Cerebellar cortex (tissue), 1 donor: ENCODE results near the gene COL18A1.
A peak's percentile ranks its signal among the peaks of the same experiment; 100 is the strongest.
"Not testable (repeated sequence)": the region's sequence is repeated elsewhere in the genome, so short reads cannot be mapped to it uniquely, and the experiment has no call there.

Experiments
- DNase-seq: peaks from one replicate; pipeline ENCODE4 v3.0.0-alpha.2; 2015; ENCODE audit warnings: low spot score

Gene COL18A1

DNA sequence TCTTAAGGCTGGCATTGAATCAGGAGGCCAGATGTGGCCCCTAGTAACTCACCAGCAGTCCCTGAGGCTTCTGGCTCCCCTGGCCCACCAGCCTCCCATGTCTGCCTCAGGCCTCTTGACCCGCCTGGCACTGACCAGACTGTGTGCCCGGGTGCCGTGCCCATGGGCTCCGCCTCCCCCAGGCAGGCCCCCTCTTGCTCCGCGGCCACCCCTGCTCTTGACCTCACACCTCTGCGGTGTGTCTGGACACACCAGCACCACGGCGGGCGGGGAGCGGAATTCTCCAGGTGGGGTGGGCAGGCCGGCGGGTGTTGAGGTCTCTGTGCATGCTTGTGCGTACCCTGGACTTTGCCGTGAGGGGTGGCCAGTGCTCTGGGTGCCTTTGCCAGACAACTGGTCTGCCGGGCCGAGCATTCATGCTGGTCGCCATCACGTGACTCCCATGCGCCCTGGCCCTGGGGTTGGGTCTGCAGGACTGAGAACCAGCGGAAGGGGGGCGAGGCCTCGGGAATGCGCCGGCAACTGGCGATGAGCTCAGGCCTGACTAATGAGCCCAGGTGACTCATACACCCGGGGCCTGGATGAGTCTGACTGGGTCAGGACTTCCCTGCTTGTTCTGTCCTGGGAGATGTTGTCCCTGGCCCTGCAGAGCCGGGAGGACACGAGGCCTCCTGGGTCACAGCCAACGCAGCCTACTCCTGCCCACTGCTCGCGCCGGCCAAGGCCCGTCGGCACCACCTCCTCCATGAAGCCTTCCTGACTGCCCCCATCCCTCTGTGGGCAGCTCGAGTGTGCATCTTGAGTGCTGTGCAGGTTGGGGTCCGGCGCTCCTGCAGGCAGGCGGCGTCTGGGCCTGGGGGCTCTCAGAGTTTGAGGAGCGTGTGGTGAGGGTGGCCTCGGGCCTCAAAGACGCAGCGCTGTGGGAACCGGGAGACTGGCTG is 22.6 kb downstream of the COL18A1 start:
- no peak for DNase-seq

GRCh38 chr21:45428534-45428933 is 23.6 kb downstream of the COL18A1 start:
- no peak for DNase-seq

DNA sequence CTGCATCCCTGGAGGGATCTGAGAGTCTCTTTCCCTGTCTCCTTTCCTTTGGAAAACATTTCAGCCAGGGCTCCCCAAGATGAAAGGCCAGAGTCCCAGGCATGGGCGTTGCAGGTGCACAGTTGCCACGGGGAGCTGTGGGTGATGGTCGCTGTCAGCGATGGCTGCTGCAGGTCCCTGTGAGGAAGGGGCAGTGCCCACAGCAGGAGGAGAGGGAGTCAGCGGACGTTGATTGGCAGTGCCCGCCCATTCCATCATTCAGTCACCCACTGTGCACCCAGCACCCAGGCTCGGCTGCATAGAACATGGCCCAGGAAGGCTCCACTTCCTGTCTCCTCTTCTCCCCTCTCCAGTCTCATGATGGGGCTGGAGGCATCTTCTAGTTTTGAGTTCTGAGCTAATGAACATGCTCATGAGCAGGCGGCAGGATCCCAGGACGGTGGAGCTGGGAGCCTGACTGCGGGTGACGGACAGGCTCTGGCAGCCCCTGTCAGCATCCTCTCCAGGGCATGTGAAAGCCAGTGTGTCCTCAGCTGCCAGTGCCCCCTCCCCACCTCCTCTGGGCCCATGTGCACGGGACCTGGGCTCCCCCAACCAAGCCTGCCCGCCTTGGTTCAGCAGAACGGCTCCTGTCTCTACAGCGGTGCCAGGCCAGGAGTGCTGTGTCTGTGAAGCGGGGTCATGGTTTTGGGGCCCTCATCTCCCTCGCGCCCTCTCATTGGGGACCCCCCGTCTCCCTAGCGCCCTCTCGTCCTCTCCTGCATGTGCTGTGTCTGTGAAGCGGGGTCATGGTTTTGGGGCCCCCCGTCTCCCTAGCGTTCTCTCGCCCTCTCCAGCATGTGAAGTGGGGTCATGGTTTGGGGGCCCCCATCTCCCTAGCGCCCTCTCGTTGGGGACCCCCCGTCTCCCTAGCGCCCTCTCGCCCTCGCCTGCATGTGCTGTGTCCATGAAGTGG is 24.5 kb downstream of the COL18A1 start:
- no peak for DNase-seq

DNA sequence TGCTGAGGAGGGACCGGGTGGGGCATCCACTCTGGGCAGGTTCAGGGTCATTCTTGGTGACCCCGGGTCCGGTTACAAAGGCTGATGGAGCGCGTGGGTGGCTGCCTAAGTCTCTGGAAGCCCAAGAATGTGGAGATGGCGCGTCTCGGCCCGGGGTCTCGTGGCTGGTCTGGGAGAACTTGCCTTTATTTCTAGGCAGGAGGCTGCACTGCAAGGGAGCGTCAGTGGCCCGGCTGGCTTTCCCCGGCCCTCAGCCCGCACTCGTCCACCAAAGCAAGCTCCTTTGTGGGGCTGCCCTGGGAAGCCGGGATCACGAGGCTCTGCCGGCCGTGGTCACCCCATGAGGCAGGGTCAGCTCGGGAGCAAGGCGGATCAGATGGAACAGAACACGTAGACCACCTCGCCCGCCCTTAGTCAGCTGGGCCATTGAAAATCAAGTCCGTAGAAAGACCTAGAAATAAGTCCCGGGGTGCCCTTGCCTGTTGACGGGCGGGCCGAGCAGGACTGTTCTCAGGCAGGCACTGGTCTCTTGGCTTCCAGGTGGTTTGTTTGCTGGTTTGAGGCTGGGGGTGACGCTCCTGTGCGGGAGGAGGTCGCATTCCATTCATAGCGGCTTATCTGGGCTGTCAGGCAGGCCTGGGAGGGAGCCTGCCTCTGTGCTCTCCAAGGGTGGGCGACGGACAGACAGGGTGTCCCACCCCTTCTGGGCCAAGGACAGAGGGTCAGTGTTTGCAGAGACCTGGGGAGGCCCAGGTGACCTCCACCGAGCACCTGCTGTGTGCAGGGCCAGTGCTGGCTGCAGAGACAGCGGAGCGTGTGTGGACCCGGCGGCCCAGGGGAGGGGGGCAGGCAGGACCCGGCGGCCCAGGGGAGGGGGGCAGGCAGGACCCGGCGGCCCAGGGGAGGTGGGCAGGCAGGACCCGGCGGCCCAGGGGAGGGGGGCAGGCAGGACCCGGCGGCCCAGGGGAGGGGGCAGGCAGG is 25.8 kb downstream of the COL18A1 start:
- DNase-seq: no peak

- no peak for DNase-seq
Observed at GRCh38 chr21:45431781-45432572, 27.0 kb downstream of the COL18A1 start.

DNA sequence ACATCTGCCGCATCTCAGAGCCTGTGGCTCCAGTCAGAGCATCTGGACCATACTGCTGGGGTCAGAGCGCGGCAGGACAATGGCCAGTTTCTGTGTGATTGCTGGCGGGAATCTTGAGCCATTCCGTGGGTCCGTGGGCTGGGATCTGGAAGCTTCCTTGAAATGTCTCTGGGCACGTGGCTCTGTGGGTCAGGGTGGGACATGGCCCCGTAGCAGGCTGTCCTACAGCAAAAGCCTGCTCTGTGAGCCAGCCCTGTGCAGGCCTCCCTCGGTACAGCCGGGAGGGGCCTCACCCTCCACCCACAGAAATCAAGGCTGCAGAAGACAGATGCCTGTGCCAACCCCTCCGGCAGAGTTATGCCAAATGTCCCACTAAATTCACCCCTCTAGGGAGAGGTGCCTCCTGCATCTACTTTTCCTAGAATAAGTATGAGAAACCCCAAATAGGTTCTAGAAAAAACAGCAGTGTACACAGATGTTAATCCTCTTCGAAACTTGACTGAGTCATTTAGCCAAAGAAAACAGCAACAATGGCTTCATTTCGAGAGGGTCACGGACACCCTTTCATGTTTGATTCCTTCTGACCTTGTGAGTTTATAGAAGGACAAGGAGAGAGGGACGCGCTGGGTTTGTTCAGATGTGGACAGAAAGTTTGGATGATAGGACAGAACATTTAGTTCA is 27.8 kb downstream of the COL18A1 start:
- DNase-seq: no peak

GRCh38 chr21:45433301-45433700 is 28.3 kb downstream of the COL18A1 start:
- DNase-seq: no peak

GRCh38 chr21:45433911-45434644 is 29.1 kb downstream of the COL18A1 start:
- no peak for DNase-seq

- DNase-seq: no peak
Observed at GRCh38 chr21:45434645-45435217, 29.8 kb downstream of the COL18A1 start.

DNA sequence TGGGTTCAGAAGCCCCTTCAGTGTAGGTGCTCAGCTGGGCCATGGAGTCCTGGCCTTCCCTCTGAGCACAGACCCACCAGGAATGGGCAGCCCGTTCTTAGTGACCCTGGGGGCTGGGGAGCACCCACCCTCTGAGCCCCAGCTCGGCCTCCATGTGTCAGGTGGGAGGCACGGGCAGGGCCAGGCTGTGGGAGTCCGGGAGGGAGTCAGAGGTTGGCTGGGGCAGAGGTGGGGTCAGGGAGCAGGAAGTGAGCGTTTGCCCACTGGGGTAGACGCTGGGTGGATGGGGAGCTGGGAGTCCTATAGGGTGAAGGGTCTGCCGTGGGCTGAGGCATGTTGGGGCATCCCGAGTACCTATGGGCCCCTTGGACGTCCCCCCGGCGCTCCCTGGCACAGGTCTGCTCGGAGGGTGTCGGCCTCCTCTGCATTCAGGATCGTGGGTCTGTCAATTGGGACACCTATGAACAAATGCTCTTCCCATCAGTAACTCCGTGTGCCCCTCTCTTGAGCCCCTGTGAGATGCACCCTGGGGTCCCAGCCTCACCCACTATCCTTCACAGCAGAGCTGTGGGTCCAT is 30.5 kb downstream of the COL18A1 start:
- DNase-seq: no peak

DNA sequence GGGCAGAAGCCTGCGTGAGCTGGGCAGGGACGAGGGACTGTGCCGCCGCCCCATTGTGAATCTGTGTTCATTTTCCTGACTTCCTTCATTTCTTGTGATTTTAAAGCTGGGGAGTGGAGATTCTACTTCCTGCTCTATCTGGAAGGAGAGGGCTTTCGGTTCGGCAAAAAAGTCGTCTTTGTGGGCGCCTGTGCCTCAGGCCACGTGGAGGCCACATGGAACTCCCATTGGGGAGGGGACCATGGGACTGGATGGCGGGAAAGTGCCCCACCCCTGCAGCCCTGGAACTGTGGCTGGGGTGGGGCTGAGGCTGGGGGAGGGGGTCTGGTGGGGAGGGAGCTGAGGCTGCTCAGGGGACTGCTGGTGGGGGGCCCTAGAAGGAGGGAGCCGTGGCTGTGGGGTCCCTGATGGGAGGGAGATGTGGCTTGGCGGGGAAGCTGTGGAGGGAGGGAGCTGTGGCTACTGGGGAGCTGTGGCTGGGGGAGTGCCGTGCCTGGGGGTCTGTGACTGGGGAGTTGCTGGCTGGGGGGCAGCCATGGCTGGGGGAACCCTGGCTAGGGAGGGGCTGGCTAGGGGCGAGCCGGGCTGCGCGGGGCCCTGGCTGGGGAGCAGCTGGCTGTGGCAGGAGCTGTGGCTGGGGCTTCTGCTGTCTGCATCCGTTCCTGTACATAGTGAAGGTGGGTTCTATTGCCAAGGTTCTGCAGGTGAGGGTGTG is 31.5 kb downstream of the COL18A1 start:
- DNase-seq: no peak

DNA sequence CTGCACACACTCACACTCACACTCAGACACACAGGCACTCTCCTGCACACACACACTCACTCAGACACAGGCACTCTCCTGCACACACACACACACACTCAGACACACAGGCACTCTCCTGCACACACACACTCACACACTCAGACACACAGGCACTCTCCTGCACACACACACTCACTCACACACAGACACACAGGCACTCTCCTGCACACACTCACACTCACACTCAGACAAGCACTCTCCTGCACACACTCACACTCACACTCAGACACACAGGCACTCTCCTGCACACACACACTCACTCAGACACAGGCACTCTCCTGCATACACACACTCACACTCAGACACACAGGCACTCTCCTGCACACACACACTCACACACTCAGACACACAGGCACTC is 32.9 kb downstream of the COL18A1 start:
- DNase-seq: not testable (repeated sequence)

DNA sequence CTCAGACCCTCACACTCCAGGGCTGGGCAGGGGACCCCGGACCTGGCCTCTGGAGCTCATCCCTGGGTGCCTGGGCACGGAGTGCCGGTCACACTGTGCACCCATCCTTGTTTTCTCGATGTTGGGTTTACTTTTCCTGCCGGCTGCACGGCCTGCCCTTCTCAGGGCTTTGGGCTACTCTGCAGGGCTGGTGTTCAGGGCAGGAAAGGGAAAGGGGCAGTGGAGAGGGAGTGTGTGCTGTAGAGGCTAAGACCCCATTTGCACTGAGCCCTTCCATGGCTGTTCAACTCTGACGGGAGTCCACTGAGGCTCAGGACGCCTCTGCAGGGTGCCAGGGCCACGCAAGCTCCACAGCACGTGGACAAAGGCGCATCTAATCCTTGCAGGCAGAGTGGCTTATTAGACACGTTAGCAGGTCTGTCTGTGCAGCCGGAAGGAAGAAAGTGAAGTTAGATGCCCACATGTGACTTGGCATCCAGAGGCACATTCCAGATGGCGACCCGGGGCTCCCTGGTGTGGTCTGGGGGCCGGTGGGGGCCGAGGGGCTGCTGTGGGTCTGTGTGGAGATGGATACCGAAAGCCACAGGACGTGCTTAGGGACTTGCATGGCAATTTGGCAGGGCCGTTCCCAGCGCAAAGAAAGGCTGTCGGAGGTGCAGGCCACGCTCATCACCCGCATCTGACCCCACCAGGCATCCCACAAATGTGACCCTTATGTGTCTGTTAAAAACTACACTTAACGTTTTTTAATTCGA is 33.6 kb downstream of the COL18A1 start:
- DNase-seq: no peak

GRCh38 chr21:45439161-45439872 is 34.4 kb downstream of the COL18A1 start:
- DNase-seq: peak; percentile 73

DNA sequence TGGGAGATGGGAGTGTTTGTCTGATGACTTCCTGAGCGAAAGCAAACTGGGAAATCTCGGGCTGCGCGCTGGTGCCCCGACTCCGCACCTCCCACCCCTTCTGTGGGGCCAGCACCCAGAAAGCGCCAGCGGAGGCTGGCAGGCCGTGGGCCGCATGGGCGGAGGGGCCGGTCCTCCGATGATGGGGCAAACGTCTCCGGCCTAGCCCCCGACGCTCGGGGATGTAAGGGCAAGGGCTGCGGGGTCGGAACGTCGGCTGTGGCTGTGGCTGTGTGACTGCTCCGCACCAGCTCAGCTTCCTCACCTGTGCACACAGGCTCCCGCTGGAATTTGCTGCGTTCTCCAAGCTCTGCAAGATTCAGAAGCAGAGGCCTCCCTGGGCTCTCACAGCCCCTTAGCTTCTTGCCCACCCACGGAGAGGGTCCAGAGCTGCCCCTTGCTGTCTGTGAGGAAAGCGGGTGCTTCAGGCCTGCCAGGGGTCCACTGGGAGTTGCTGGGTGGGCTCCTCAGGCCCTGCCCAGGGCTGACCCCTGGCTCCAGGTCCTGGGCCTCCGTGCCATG is 35.0 kb downstream of the COL18A1 start:
- no peak for DNase-seq

DNA sequence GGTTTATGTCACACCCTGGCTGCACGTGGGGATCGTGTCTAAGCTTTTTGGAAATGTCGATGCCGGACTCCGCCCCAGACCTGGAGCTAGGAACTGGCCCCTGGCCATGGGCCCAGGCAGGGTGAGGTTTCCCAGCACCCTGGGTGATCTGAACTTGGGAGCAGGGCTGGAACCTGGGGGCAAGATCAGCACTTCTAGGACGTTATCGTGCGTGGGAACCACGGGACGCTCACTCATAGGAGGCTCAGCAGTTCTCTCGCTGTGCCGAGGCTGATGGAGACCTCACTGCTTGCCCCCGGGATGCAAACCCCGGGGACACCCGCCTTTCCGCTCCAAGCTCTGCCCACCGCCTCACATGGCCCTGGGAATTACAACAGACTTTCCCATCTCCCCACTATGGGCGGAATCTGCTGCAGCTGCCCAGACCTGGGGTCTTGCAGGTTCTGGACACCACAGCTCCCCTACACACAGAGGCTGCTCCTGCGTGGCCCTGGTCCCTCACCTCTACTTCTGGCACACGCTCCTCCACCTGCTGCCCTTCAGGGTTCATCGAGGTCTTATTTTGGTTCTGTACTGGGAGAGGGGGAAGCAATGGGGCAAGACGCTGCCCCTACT is 35.9 kb downstream of the COL18A1 start:
- DNase-seq: no peak
